Ovary (tissue), 3 donors: ENCODE results near the gene SAXO1.

Experiments
- EP300 ChIP-seq: sonication (generic); formaldehyde crosslinking; IDR thresholded peaks from one replicate; pipeline ENCODE4 v1.6.1; 2017; ENCODE audit warnings: antibody characterized with exemption
- POLR2A ChIP-seq: fragments of 450-650 bp; IDR thresholded peaks from one replicate; pipeline ENCODE4 v1.6.1; 2017; ENCODE audit warnings: antibody characterized with exemption, mild to moderate bottlenecking, moderate library complexity
- TF ChIP-seq, protein P1 (sequence below), 3 donors: fragments of 450-650 bp in 2 of 3; fragments of 200-600 bp in 1 of 3; IDR thresholded peaks; one replicate each; pipeline versions ENCODE4 v1.5.1 to v1.8.0; 2016 to 2022; ENCODE audit warnings: antibody characterized with exemption in 3 of 3, mild to moderate bottlenecking in 1 of 3
- donor health status: DM: no; HTN: no; CAD: no.

DNA sequence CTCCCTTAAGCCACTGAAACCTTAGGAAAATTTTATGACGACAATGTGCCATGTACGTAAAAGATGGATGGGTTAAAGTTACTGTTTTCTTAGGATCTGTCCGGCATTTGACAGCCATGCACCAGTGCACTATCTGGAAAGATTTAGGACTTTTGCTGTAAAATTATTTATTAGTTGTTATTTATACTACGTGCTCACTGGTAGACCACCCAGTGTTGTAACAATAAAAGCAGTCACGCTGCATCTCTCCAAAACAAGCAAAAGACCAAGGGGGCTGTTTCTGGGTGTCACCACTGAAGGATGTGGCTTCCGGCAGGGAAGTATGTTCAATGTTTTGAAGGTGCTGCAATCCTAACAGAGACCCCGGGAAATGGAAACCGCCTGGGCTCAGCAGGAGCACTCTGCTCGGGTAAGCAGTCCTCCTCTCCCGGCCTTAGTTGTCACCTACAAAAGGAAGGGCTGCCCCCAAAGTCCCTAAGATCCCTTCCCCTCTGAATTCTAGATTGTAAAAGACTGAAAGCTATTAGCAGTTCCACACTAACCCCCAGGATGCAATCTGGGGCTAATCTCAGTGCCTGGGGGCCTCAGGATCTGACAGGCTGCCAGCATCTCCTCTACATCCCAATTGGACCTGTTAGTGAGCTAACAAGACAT, 38.6 kb downstream of the SAXO1 start:
- TF ChIP-seq EP300 (no peak), POLR2A (no peak)
- TF ChIP-seq, protein P1, sequence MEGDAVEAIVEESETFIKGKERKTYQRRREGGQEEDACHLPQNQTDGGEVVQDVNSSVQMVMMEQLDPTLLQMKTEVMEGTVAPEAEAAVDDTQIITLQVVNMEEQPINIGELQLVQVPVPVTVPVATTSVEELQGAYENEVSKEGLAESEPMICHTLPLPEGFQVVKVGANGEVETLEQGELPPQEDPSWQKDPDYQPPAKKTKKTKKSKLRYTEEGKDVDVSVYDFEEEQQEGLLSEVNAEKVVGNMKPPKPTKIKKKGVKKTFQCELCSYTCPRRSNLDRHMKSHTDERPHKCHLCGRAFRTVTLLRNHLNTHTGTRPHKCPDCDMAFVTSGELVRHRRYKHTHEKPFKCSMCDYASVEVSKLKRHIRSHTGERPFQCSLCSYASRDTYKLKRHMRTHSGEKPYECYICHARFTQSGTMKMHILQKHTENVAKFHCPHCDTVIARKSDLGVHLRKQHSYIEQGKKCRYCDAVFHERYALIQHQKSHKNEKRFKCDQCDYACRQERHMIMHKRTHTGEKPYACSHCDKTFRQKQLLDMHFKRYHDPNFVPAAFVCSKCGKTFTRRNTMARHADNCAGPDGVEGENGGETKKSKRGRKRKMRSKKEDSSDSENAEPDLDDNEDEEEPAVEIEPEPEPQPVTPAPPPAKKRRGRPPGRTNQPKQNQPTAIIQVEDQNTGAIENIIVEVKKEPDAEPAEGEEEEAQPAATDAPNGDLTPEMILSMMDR (IDR thresholded peaks at IDR 0.05): no peak
